ENCODE results near the gene GALNT2.
A peak's percentile ranks its signal among the peaks of the same experiment; 100 is the strongest.

The GALNT2 gene

DNA sequence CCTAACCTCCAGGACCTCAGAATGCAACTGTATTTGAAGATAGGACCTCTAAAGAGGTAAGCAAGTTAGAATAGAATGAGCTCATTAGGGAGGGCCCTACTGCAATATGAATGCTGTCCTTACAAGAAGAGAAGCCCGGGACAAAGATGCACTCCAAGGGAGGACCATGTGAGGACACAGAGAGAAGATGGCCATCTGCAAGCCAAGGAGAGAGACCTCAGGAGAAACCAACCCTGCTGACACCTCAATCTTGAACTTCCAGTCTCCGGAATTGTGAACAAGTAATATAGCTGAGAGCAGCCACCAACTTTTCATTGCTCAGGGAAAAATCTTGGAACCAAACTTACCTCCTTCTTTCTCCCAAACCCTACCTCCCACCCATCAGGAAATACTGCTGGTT is 15.0 kb upstream of the GALNT2 start:
- DNase-seq, result no peak

DNA sequence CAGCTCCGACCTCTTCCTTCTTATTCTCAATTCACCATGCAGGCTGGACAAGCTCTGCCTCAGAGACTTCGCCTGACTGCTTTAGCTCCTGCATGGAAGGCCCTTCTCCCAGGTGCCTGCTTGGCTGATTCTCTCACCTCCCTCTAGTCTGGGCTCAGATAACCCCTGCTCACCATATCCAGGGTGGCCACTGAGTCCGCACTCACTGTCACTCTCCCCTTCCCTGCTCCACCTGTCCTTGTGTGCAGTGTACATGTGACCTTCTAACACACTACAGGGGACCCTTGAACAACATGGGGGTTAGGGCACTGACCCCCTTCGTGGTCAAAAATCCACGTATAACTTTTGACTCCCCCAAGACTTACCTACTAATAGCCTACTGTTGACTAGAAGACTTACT is 14.4 kb upstream of the GALNT2 start:
- DNase-seq, result no peak

DNA sequence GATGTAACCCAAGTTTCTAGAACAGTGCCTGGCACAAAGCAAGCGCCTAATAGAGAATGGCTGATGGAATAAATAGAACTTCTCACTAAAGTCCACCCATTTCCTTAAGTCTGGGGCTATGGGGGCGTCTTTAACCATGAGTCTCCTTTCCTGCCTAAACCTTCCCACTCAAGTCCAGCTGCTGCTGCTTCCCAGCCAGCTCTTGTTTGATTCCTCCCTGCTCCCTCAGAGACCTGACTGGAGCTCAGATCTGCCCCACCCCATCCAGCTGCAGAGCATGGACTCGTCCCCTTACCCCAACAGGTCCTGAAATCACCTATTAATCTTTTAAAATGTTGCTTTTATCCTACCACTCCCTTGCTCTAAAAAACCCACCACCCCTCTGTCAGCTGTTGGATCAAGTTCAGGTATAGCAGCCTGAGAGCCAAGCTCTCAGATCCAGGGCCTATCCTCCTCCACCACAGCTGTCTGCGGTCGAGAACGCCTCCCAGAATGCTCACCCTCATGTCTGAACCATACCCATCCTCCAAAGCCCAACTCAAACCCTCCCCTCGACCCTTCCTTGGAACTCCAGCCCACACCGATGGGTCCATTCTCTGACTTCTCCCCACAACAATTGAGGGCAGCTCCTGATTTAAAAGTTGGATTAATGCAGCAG is 12.8 kb upstream of the GALNT2 start:
- no peak for DNase-seq

DNA sequence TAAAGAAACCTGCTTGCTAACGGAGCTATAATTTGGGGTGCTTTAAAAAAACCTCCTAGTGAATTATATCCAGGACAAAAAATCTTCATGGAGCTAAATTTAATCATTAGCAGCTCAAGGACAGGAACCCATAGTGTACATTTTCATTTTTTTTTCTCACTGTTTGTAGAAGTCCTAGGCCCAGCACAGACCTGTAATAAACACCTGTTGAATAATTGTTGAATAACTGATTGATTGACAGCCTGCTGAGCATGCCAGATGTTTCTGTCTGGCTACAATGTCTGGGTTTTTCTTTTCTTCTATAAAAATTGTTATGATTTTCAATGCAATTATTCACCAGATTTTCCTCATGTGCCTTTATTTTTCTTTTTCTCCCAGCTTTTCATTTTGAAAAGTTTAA is 10.9 kb upstream of the GALNT2 start:
- no peak for DNase-seq

DNA sequence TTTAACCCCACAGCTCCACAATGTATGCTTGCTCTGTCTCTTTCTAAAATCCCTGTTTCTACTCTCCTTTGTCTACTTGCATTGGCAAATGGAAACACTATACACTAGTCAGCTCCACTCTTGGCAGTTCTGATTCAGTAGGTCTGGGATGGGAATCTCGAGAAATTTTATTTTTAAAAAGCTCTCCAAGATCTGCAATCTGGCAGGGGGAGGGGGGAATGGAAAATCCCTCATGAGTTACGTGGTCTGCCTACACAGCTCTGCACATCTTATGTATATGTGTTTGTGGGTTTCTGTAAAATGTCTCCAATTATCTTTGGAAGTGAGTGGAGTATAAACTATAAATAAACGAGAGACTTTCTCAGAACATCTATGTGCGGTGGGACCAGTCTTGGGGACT is 9.9 kb upstream of the GALNT2 start:
- DNase-seq, result no peak

DNA sequence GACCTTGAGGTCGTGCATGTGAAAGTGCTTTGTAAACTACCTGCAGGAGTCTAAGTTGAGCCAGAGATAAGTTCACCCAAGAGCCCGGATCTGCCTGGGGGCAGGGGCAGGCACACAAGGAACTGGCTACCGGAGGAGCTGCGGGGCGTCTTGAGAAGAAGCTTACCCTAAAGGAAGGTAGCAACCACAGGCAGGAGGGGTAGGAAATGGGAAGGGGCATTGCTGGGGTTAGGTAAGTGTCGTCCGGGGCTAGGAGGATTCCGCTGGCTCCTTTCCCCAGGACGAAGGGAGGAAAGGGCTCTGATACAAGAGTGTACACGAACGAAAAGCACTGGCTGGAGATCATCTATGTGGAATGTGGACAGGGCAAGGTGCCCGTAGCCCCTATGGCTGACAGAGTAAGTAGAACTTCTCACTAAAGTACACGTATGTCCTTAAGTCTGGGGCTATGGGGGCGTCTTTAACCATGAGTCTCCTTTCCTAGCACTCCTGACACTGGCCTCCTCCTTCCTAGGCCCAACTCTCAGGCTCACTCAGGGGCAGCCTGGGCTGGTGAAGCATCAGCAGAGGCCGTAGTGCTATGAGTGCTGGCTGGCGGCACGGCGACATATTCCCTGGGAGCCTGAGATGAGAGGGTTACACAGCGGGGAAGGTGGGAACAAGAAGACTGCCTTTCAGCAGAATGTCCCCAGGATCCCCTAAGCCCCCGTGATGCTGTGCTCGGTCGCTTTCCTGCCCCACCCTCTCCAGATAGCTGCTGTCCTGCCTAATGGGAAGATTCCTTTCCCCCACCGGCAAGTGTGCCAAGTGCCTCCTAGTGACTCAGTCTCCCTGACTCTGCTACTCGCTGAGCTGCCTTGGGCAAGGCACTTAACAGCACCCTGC is 9.1 kb upstream of the GALNT2 start:
- DNase-seq, result no peak

DNA sequence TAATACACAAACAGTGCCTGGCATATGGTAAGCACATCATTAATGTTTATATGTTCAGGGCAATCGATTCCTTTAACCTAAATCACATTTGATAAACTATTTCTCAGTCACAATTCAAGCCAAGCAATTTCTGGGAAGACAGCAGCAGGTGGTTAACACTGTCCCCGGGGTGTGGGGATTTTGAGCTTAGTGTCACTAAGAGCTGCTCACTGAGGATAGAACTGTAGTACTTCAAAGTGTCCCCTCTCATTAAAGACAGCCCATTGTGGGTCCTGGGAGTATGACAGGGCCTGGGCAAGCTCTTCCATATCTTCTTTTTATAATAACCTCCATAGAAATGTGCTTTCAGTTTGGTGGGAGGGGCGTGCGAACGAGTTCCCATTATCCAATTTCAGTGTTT is 8.4 kb upstream of the GALNT2 start:
- DNase-seq, result no peak

DNA sequence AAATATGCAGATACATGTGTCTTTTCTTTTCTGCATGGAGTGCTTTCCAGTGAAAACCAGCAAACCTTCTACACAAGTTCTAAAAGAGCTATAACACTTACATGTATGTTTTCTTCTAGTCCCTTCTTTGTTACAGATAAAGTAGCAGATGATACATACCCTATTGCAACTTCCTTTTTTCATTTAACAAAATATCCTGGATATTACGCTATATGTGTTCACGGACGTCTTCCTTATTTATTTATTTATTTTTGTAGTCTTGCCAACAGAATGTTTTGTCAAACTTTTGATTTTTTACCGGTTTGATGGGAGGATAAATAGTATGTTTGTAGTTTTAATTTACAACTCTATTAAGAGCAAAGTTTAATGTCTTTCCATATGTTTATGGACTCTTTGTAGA is 5.2 kb upstream of the GALNT2 start:
- DNase-seq, result no peak

DNA sequence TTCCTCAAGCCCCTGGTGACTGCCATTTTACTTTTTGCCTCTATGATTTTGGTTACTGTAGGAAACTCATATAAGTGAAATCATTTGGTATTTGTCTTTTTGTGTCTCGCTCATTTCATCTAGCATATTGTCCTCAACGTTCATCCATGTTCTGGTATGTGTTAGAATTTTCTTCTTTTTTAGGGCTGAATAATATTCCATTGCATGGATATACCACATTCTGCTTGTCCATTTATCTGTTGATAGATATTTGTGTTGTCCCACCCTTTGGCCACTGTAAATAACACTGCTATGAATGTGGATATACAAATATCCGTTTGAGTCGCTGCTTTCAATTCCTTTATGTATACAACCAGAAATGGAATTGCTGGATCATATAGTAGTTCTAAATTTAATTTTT is 4.5 kb upstream of the GALNT2 start:
- DNase-seq, result no peak

DNA sequence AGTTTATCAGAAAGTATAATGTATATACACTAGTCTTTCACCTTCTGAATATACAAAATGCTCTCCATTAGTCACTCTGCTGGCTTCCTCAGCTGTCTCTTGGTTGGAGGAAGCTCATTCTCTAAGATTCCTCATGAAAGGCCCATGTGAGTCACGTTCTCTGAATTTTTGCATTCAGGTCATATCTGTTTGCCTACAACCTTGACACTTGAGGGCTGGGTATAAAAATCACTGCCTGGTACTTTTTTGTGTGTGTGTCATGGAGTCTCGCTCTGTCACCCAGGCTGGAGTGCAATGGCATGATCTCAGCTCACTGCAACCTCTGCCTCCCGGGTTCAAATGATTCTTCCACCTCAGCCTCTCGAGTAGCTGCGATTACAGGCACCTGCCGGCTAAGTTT is 2.8 kb upstream of the GALNT2 start:
- DNase-seq, result no peak

DNA sequence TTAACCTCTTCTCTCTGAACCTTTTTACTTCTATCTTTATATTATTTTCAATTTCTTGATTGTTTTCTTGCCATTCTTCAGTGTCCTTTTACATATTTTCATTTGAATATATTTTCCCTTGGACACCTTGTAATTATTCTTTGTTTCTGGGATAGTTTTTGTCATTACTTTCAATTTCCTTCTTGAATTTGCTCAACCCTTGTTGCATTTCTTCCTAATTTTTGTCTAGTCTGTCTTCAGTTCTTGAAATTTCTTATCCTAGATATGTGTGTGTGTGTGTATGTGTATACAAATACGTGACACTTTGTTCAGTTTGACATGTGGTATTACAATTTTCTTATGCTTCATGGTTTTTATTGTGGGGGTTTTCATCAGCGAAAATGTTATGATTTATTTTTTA is 1.9 kb upstream of the GALNT2 start:
- DNase-seq, result no peak

DNA sequence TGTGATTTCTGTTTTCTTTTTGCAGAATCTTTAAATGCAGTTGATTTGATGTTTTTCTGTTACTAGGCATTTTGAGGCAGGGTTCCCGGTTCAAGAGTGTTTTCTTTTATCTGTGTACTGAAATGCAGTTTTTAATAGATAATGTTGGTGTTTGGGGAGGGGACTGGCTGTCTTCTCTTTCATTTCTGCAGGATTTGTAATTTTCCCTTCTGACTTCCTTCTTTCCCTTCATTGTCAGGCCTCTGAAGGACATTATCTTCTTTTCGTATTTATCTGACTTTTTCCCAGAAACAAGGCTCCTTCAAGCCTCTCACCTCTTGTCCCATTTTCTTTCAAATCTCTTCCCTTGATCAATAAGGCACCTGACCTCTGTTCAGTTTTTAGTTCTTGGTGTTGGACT is 1.5 kb upstream of the GALNT2 start:
- DNase-seq, result no peak

DNA sequence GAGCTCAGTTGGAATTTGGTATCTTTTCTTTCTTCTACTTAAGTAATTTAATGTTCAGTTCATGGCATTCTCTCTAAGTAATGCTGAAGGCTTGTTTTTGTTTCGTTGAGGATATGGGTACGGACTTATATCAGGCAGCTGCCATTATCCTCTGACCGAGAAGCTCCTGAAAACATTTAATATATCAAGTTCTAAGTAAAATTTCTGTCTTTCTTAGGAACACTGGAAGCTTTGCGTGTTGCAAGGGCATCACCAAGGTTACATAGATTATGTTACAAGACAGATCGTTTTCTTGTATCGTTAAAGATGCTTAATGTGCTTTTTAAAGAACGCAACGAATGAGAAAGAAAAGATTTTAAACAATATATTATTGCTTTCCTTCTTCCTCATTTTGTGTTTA is 1.0 kb upstream of the GALNT2 start:
- no peak for DNase-seq

DNA sequence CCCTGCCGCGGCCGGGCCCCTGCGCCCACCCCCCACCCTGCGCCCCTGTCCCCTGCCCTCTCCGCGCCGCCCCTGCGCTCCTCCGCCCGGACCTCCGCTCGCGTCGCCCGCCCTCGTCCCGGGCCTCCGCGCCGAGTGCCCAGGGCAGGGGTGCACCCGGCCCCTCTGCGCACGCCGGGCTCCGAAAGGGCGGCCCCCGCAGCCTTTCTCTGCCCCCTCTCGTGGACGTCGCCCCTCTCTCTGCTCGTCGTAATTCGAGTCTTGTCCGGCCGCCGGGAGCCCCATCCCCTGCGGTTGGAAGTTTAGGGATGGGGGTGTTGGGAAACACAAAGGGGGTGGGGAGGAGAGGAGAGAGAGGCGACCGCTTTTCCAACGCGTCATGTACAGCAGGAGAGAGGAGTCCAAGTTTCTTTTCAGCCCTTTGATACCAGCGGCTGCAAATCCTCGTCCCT is 407 bp downstream of the GALNT2 start:
- DNase-seq, result no peak

DNA sequence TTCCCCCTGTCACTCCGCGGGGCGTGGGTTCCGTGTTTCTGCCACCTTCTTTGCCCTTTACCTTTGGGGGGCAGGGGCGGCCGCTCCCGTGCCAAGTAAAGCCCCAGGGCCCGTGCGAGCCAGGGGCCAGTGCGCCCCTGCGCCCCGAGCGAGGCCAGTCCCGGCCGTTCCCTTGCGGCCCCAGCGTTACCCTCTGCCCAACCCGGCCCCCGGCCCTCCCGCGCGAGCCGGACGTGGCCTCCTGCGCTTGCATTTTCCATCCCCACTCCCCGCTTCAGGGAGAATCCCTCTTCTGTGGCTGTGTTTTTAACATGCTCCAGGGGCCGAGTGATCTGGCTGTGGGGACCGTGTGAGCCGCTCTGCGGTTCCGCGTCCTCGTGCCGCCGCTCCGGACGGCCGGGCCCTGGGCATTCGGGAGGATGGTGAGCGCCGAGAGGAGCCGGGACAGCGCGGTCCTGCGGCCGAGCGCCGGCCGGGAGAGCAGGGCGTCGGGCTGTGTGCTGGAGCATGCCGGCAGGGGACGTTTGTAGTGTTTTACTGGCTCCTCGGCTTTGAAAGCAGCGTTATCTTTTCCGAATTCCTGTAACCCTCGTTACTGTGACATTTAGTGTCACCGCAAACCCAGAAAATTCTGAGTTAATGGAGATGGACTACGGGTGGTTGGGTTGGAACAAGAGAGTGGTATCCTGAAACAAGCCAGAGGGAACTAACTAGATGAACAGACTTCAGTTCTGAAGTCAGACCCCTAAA is 1.0 kb downstream of the GALNT2 start:
- DNase-seq, result no peak

DNA sequence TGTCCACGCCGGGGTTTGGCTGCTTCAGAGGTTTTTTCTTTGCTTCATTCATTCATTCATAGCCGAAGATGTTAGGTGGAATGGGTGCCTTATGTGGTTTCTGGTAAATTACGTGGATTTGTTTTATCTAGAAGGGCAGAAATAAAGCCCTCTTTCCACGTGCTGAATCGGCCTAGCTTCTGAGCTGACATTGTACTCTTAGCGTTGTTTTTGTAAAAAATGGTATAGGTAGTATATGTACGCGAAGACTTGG is 1.5 kb downstream of the GALNT2 start:
- no peak for DNase-seq

DNA sequence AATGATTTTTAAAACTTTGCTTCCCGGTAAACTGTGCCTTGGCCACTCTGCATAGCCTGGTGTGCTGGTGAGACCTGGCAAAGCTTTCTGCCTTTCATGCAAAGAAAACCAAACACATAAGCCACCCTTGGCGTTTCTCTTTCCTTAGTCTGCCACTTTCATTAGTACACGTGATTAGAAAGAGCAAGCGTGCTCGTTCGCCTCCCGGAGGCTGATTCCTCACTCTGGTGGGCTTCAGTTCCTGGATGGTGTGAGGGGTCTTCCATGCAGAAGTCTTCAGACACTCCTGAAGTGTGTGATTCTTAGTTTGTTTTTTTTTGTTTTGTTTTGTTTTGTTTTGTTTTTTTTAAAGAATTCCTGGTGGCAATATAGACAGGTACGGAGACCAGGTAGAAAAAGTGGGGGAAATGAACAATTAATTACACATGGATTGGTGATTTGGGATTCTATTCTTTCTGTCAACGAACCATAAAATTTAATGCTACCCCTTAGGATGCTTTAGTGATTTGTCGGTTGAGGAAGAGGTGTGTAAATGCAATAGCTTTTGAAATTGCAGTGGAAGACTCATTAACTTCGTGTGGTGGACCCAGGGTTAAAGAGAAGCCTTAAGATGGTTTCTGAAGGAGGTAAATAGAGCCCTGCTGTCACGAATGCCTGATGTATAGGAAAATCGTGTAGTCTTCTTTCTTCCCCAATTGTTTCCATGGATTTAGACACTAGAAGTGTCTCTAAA is 2.1 kb downstream of the GALNT2 start:
- DNase-seq, result peak; percentile 32

DNA sequence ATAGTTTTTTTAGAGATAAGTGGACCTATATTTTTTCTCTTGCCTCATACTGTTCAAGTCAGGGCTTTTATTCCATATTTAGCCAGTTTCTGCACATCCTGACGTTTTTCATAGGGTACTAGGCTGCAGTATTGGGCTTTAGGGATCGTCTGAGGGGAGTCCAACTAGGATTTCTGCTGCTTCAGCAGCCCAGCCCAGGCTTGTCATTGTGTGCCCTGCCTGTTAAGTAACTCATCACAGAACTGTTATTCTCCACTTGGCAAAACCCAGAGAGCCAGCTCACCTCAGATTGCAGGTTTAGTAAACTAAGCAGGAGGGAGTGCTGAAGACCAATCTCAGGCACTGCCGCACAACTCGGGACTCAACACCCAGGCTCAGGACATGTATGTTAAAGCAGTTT is 2.8 kb downstream of the GALNT2 start:
- no peak for DNase-seq

DNA sequence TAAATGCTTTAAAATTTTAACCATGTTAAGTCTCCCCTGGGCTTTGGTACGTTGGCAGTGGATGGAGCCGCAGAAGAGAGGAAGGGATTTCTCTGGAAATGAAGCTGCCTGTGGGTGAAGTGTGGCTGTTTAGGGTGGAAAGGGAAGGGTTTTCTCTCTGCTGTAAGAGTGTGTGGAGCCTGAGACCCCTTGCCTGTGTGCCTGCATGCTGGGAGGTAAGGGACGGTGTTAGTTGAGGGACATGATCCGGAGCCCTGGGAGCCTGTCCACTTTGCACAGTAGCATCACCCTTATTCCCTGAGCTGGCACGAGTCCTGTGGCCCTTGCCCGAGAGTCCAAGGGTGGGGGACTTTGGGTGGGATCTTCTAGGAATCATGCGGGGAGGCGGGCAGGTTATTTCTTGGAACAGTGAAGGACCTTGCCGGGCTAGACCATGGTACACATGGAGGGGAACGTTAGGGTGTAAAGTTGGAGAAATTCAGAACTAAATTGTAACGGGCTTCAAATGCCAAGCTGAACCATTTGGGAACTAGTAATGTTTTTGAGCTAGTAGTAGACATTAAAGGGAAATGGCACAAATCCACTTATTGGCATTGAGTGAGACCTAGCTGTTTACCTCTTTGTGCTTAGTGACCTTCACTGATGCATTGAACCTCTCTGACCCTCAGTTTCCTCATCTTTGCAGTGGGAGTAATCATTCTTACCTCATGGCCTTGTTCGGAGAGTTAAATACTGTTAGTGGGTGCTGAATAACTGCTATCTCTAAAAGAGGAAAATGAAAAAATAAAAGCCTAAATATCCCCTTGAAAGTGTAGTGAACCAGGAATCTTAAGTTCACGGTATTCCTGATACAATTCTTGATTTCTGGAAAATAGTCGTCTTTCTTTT is 3.5 kb downstream of the GALNT2 start:
- DNase-seq, result no peak

DNA sequence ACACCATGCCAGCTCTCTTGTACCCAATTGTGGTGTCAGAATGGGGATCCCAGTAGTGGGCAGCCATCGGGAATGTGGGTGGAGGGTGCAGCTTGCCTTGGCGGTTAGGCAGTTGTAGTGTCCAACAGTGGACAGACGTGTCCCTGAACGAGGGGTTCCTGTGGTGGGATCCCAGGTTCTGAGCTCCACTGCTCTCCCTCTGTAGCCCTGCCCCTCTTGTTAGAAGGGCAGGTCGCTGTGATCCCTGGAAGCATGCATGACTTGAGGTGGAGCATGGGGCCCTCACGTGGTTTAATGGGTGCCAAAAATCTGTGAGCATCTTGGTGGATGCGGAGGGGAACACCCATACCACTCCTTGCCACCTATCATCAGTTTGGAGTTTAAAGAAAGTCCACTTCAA is 4.3 kb downstream of the GALNT2 start:
- DNase-seq, result no peak

DNA sequence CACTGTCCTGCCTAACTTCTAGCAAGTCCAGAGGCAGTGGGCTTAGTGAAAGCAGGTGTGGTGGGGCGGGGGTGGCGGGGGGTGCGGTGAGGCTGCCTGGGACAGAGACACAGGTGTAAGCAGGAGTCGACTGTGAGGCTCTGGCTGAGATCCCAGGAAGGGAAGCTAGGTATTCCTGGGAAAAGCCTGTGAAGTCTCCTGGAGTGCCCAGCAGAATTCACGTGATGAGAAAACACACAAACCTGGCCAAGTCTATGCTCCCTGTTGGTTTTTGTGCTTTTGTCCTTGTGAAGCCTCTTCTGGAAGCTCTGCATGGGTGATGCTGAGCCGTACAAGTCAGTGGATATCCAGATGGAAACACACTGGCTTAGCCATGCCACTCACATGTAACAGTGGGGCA is 5.3 kb downstream of the GALNT2 start:
- DNase-seq, result peak; percentile 82

DNA sequence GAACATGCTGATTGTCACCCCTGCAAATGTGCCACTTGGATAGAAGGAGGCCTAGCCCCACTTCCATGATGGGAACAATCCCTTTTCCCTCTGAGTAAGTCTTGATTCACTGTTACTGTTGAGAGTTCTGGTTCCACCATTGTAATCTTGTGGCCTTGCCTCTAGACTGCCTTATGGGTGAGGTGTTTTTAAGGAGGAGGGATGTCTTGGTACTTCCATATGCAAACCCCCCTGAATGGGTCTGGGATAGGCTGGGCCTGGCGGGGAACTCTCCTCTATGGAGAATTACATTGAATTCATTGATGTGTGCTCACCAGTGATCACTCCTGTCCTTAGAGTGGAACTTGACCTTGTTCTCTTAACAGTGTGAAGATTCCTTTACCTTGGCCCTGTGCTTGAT is 5.8 kb downstream of the GALNT2 start:
- DNase-seq, result no peak
